ENCODE data around the gene C11orf58.

C11orf58 gene

DNA sequence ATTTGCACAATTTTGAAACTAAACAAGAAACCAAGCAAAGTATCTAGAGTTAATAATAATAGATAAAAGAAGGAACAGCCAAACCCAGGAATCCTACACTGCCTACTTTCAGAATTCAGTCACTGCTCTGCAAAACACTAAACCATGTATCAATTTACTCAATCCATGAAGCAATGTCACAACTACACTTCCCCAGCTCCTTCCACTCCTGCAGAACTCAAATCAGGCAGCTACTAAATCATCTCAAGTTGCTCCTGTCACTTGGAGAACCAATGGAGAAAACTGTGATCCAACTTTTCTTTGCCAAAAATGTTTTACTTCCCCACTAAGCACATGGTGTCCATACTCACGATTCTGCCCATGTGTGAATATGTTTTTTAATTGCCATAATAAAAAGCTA, 24.9 kb upstream of the C11orf58 start:
- H3K4me1 ChIP-seq (ENCODE audit: control insufficient read depth, low read length) = peaks cover 8% of the 10 kb centered on the region
- H3K4me3 ChIP-seq (ENCODE audit: low read length) = no peak overlapping the region
- H4K20me1 ChIP-seq (ENCODE audit: control insufficient read depth, insufficient read depth, low read depth, low read length) = no peaks in the 10 kb centered on the region
- H3F3A ChIP-seq (ENCODE audit: control insufficient read depth, insufficient read depth) = no peaks in the 10 kb centered on the region
- no peaks in the 10 kb centered on the region for H3K9me3 ChIP-seq (ENCODE audit: control insufficient read depth, insufficient read depth, low read length)
- no peaks in the 10 kb centered on the region for H3K27me3 ChIP-seq (ENCODE audit: control insufficient read depth, low read length)
- no peak for TF ChIP-seq EZH2phosphoT487 (IDR thresholded peaks at IDR 0.05; ENCODE audit: borderline replicate concordance, low read length)
- TF ChIP-seq, protein P1, sequence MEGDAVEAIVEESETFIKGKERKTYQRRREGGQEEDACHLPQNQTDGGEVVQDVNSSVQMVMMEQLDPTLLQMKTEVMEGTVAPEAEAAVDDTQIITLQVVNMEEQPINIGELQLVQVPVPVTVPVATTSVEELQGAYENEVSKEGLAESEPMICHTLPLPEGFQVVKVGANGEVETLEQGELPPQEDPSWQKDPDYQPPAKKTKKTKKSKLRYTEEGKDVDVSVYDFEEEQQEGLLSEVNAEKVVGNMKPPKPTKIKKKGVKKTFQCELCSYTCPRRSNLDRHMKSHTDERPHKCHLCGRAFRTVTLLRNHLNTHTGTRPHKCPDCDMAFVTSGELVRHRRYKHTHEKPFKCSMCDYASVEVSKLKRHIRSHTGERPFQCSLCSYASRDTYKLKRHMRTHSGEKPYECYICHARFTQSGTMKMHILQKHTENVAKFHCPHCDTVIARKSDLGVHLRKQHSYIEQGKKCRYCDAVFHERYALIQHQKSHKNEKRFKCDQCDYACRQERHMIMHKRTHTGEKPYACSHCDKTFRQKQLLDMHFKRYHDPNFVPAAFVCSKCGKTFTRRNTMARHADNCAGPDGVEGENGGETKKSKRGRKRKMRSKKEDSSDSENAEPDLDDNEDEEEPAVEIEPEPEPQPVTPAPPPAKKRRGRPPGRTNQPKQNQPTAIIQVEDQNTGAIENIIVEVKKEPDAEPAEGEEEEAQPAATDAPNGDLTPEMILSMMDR (IDR thresholded peaks at IDR 0.05; ENCODE audit: low read depth, low read length, poor library complexity, severe bottlenecking) = no peak
- H3K9me2 ChIP-seq (replicated peaks; ENCODE audit: control insufficient read depth, low read length) = no peaks in the 10 kb centered on the region
- no peaks in the 10 kb centered on the region for H3K36me3 ChIP-seq (ENCODE audit: control insufficient read depth, low read length)
- no peak overlapping the region for H3K4me2 ChIP-seq (ENCODE audit: low read length)
- H3K79me2 ChIP-seq (ENCODE audit: control insufficient read depth, low read length) = no peaks in the 10 kb centered on the region
- H3K27ac ChIP-seq (ENCODE audit: low read depth, low read length) = no peak overlapping the region

DNA sequence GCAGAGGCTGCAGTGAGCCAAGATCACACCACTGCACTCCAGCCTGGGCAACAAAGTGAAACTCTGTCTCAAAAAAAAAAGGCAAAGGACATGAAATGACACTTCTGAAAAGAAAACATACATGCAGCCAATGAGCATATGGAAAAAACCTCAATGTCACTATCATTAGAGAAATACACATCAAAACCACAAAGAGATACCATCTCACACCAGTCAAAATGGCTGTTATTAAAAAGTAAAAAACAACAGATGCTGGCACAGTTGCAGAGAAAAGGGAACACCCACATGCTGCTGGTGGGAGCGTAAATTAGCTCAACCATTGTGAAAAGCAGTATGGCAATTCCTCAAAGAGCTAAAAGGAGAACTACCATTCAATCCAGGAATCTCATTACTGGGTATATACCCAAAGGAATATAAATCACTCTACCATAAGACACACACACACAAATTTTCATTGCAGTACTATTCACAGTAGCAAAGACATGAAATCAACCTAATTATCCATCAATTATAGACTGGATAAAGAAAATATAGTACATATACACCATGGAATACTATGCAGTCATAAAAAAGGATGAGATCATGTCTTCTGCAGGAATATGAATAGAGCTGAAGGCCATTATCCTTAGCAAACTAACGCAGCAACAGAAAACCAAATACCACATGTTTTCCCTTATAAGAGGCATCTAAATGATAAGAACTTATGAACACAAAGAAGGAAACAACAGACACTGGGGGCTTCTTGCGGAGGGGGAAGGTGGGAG, 15.7 kb upstream of the C11orf58 start:
- Histone ChIP-seq H3K36me3 (ENCODE audit: control insufficient read depth, low read length) (no peaks in the 10 kb centered on the region), H3K9me3 (ENCODE audit: control insufficient read depth, insufficient read depth, low read length) (no peaks in the 10 kb centered on the region), H3K79me2 (ENCODE audit: control insufficient read depth, low read length) (no peaks in the 10 kb centered on the region), H3K27ac (ENCODE audit: low read depth, low read length) (no peak overlapping the region), H3K4me2 (ENCODE audit: low read length) (no peak overlapping the region), H4K20me1 (ENCODE audit: control insufficient read depth, insufficient read depth, low read depth, low read length) (no peaks in the 10 kb centered on the region), H3K4me3 (ENCODE audit: low read length) (no peak overlapping the region), H3K9me2 (replicated peaks; ENCODE audit: control insufficient read depth, low read length) (no peaks in the 10 kb centered on the region), H3K4me1 (ENCODE audit: control insufficient read depth, low read length) (peaks cover 6% of the 10 kb centered on the region), H3F3A (ENCODE audit: control insufficient read depth, insufficient read depth) (no peaks in the 10 kb centered on the region), H3K27me3 (ENCODE audit: control insufficient read depth, low read length) (no peaks in the 10 kb centered on the region)
- TF ChIP-seq EZH2phosphoT487 (IDR thresholded peaks at IDR 0.05; ENCODE audit: borderline replicate concordance, low read length) = no peak
- TF ChIP-seq, protein P1 (IDR thresholded peaks at IDR 0.05; ENCODE audit: low read depth, low read length, poor library complexity, severe bottlenecking) = no peak

DNA sequence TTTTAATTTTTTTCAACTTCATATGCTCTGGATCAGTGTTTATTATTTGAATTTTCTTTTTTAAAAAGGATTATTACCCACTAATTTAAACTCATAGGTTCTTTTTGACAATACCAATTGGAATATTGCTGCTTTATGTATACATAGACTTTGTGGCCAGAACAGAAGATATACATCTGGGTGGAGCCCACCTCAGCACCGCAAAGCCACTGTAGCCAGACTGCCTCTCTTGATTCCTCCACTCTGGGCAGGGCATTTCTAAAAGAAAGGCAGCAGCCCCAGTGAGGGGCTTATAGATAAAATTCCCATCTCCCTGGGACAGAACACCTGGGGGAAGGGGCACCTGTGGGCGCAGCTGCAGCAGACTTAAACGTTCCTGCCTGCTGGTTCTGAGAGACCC, 10.6 kb upstream of the C11orf58 start:
- H3K79me2 ChIP-seq (ENCODE audit: control insufficient read depth, low read length) = no peaks in the 10 kb centered on the region
- no peaks in the 10 kb centered on the region for H3K4me1 ChIP-seq (ENCODE audit: control insufficient read depth, low read length)
- no peak overlapping the region for H3K4me3 ChIP-seq (ENCODE audit: low read length)
- TF ChIP-seq, protein P1 (IDR thresholded peaks at IDR 0.05; ENCODE audit: low read depth, low read length, poor library complexity, severe bottlenecking) = no peak
- no peak for TF ChIP-seq EZH2phosphoT487 (IDR thresholded peaks at IDR 0.05; ENCODE audit: borderline replicate concordance, low read length)
- no peaks in the 10 kb centered on the region for H3K36me3 ChIP-seq (ENCODE audit: control insufficient read depth, low read length)
- H3K27ac ChIP-seq (ENCODE audit: low read depth, low read length) = no peak overlapping the region
- H3F3A ChIP-seq (ENCODE audit: control insufficient read depth, insufficient read depth) = no peaks in the 10 kb centered on the region
- no peaks in the 10 kb centered on the region for H3K27me3 ChIP-seq (ENCODE audit: control insufficient read depth, low read length)
- no peaks in the 10 kb centered on the region for H3K9me3 ChIP-seq (ENCODE audit: control insufficient read depth, insufficient read depth, low read length)
- H4K20me1 ChIP-seq (ENCODE audit: control insufficient read depth, insufficient read depth, low read depth, low read length) = no peaks in the 10 kb centered on the region
- no peak overlapping the region for H3K4me2 ChIP-seq (ENCODE audit: low read length)
- H3K9me2 ChIP-seq (replicated peaks; ENCODE audit: control insufficient read depth, low read length) = no peaks in the 10 kb centered on the region

Data from DOHH2 (cell line).